ENCODE data around the gene UCHL3.
"Not testable (repeated sequence)": the region's sequence is repeated elsewhere in the genome, so short reads cannot be mapped to it uniquely, and the experiment has no call there.

The UCHL3 gene

GRCh38 chr13:75549262-75550158, at the start of gene UCHL3:
Gene UCHL3 (plus strand): TSS chr13:75549791. CDS start chr13:75549821, 30 bp downstream.
- peak; percentile 98 for DNase-seq

- no peak for DNase-seq
Observed at GRCh38 chr13:75505327-75505726, 44.3 kb upstream of the UCHL3 start.

- no peak for DNase-seq
Observed at GRCh38 chr13:75506018-75506417, 43.6 kb upstream of the UCHL3 start.

- DNase-seq: no peak
Observed at GRCh38 chr13:75507027-75508001, 42.3 kb upstream of the UCHL3 start.

- DNase-seq: no peak
Observed at GRCh38 chr13:75508002-75508548, 41.5 kb upstream of the UCHL3 start.

GRCh38 chr13:75511051-75511625, 38.5 kb upstream of the UCHL3 start:
- DNase-seq: no peak

- DNase-seq: no peak
Observed at GRCh38 chr13:75512253-75512652, 37.3 kb upstream of the UCHL3 start.

GRCh38 chr13:75513271-75513670, 36.3 kb upstream of the UCHL3 start:
- no peak for DNase-seq

GRCh38 chr13:75514080-75514995, 35.3 kb upstream of the UCHL3 start:
- DNase-seq: no peak

- DNase-seq: no peak
Observed at GRCh38 chr13:75518439-75519088, 31.0 kb upstream of the UCHL3 start.

GRCh38 chr13:75521956-75522355, 27.6 kb upstream of the UCHL3 start:
- DNase-seq: no peak

- DNase-seq: no peak
Observed at GRCh38 chr13:75530549-75530961, 19.0 kb upstream of the UCHL3 start.

GRCh38 chr13:75533861-75534260, 15.7 kb upstream of the UCHL3 start:
- DNase-seq: no peak

GRCh38 chr13:75537401-75538365, 11.9 kb upstream of the UCHL3 start, which contains the start of gene COMMD6:
Gene COMMD6 (minus strand): TSS chr13:75537841. CDS start chr13:75537805, 36 bp downstream.
- DNase-seq: peak; percentile 60

GRCh38 chr13:75541287-75541686, 8.3 kb upstream of the UCHL3 start:
- DNase-seq: no peak

GRCh38 chr13:75541961-75542360, 7.6 kb upstream of the UCHL3 start:
- DNase-seq: no peak

- no peak for DNase-seq
Observed at GRCh38 chr13:75544681-75545330, 4.8 kb upstream of the UCHL3 start.

GRCh38 chr13:75545386-75545785, 4.2 kb upstream of the UCHL3 start:
- DNase-seq: not testable (repeated sequence)

- no peak for DNase-seq
Observed at GRCh38 chr13:75547917-75548316, 1.7 kb upstream of the UCHL3 start.

Measured in activated gamma-delta T cell treated with Interleukin-2 at 50 U/mL for 16 hours (primary cell).